Smooth muscle cell (in vitro differentiated cells): ENCODE data around the gene TRAF7. TPM values are rescaled to one million over a fixed set of nuclear protein-coding genes. Genes with fewer than 3 reads are reported as not detected.

Experiments used
- DNase-seq: peaks from one replicate; lab custom pipeline; 2025; ENCODE audit not compliant: unreplicated experiment; lab: John Stamatoyannopoulos, UW
- H2AFZ ChIP-seq: fragments of 200-600 bp; sonication (generic); 2 replicates; pipeline ENCODE4 v1.6.0; 2016; ENCODE audit warnings: antibody characterized with exemption, low read depth, mild to moderate bottlenecking
- H3F3A ChIP-seq: fragments of 200-600 bp; sonication (generic); 2 replicates; pipeline ENCODE4 v1.6.0; 2017; ENCODE audit warnings: antibody characterized with exemption, low read depth
- H3K27ac ChIP-seq: fragments of 200-600 bp; sonication (generic); 2 replicates; pipeline ENCODE4 v1.5.1; 2016; ENCODE audit warnings: low read depth, mild to moderate bottlenecking
- H3K27me3 ChIP-seq: fragments of 200-600 bp; sonication (generic); 2 replicates; pipeline ENCODE4 v1.6.1; 2016; ENCODE audit warnings: low read depth, mild to moderate bottlenecking
- H3K36me3 ChIP-seq: fragments of 200-600 bp; sonication (generic); 2 replicates; pipeline ENCODE4 v1.5.1; 2016; ENCODE audit warnings: low read depth
- H3K4me1 ChIP-seq: fragments of 200-600 bp; sonication (generic); 2 replicates; pipeline ENCODE4 v1.5.1; 2016; ENCODE audit warnings: low read depth
- H3K4me2 ChIP-seq: fragments of 200-600 bp; sonication (generic); 2 replicates; pipeline ENCODE4 v1.6.0; 2016; ENCODE audit warnings: mild to moderate bottlenecking
- H3K4me3 ChIP-seq: fragments of 200-600 bp; sonication (generic); 2 replicates; pipeline ENCODE4 v1.5.1; 2016; ENCODE audit warnings: mild to moderate bottlenecking
- H3K79me2 ChIP-seq: fragments of 200-600 bp; sonication (generic); 2 replicates; pipeline ENCODE4 v1.6.0; 2016; ENCODE audit warnings: low read depth, mild to moderate bottlenecking
- H3K9ac ChIP-seq: fragments of 200-600 bp; sonication (generic); 2 replicates; pipeline ENCODE4 v1.6.0; 2016; ENCODE audit warnings: low read depth
- H3K9me3 ChIP-seq: fragments of 200-600 bp; sonication (generic); replicated peaks from 2 replicates; pipeline ENCODE4 v1.5.1; 2016; ENCODE audit warnings: low read depth
- H4K20me1 ChIP-seq: fragments of 200-600 bp; sonication (generic); 2 replicates; pipeline ENCODE4 v1.6.0; 2016; ENCODE audit warnings: low read depth
- WGBS: methylation state at CpG from one replicate; pipeline ENCODE4 v1.1.7; 2016; ENCODE audit warnings: low lambda C conversion rate; 5-methylcytosine and 5-hydroxymethylcytosine counted together
- polyA plus RNA-seq: library from polyadenylated mRNA; unstranded; fragments of >200 nt; fragmentation: Nextera tagmentation; extraction: Ambion mirVana; gene quantifications from 2 replicates; pipeline ENCODE4 v1.2.1, GENCODE V29; 2016
- total RNA-seq: library from RNA; depleted of rRNA; stranded (reverse); fragments of >200 nt; gene quantifications from 2 replicates; pipeline ENCODE4 v1.2.3, GENCODE V29; 2014
- TF ChIP-seq, protein P1 (sequence below): fragments of 200-600 bp; sonication (generic); IDR thresholded peaks from 2 replicates; pipeline ENCODE4 v1.5.1; 2017; ENCODE audit warnings: borderline replicate concordance, mild to moderate bottlenecking, antibody characterized with exemption; ENCODE audit not compliant: insufficient read depth, poor library complexity, severe bottlenecking

TRAF7 gene
- total and polyA plus RNA-seq, 2 experiments from 2014 or later: 27.5 to 52.6 TPM

- H3K4me3 ChIP-seq: no peak overlapping the region
Observed at GRCh38 chr16:2194166-2194834, 38.7 kb downstream of the TRAF7 start.

DNA sequence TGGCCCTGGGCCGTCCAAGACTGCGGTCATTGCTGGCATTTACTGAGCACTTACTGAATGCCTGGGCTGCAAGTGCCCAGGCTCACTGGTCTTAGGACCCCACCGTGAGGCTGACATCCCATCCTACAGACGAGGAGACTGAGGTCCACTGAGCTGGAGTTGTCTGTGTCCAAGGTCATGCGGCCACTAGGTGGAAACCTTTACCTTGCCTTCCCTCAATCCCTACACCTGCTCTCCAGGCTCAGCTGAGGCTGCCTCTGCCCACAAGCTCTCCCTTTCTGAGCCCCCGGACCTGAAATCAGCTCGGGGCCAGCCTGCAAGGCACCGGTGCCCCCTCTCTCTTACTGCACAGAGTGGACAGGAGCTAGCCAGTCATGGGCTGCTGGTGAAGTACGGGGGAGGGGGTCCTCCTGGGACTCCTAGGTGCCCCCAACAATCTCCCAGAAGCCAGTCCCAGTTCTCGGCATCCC lies 39.3 kb downstream of the TRAF7 start:
- H3F3A ChIP-seq: no peaks in the 10 kb centered on the region
- peak overlapping the region; percentile 88 for H3K4me2 ChIP-seq
- H3K4me1 ChIP-seq: no peaks in the 10 kb centered on the region
- H3K9me3 ChIP-seq: no peaks in the 10 kb centered on the region
- WGBS: 22% methylated on average over 10 of the region's 10 CpGs
- no peak overlapping the region for H2AFZ ChIP-seq
- H3K36me3 ChIP-seq: no peaks in the 10 kb centered on the region
- peak overlapping the region; percentile 46 for H3K4me3 ChIP-seq
- no peak overlapping the region for H3K27ac ChIP-seq
- H3K27me3 ChIP-seq: peaks cover 43% of the 10 kb centered on the region
- H3K9ac ChIP-seq: no peak overlapping the region
- DNase-seq: no peak
- TF ChIP-seq, protein P1, sequence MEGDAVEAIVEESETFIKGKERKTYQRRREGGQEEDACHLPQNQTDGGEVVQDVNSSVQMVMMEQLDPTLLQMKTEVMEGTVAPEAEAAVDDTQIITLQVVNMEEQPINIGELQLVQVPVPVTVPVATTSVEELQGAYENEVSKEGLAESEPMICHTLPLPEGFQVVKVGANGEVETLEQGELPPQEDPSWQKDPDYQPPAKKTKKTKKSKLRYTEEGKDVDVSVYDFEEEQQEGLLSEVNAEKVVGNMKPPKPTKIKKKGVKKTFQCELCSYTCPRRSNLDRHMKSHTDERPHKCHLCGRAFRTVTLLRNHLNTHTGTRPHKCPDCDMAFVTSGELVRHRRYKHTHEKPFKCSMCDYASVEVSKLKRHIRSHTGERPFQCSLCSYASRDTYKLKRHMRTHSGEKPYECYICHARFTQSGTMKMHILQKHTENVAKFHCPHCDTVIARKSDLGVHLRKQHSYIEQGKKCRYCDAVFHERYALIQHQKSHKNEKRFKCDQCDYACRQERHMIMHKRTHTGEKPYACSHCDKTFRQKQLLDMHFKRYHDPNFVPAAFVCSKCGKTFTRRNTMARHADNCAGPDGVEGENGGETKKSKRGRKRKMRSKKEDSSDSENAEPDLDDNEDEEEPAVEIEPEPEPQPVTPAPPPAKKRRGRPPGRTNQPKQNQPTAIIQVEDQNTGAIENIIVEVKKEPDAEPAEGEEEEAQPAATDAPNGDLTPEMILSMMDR: peak; percentile 34
- no peaks in the 10 kb centered on the region for H4K20me1 ChIP-seq
- no peaks in the 10 kb centered on the region for H3K79me2 ChIP-seq

More at GRCh38 chr16:2194166-2194834, 38.7 kb downstream of the TRAF7 start:
- no peak overlapping the region for H2AFZ ChIP-seq
- WGBS: 78% methylated on average over 16 of the region's 16 CpGs
- H3K79me2 ChIP-seq: no peaks in the 10 kb centered on the region
- no peak for DNase-seq
- TF ChIP-seq, protein P1: no peak
- H3K4me2 ChIP-seq: no peak overlapping the region
- no peaks in the 10 kb centered on the region for H3K9me3 ChIP-seq
- no peak overlapping the region for H3K27ac ChIP-seq
- no peaks in the 10 kb centered on the region for H3F3A ChIP-seq
- H4K20me1 ChIP-seq: no peaks in the 10 kb centered on the region
- H3K27me3 ChIP-seq: peaks cover 43% of the 10 kb centered on the region
- H3K36me3 ChIP-seq: no peaks in the 10 kb centered on the region
- no peak overlapping the region for H3K9ac ChIP-seq
- no peaks in the 10 kb centered on the region for H3K4me1 ChIP-seq

- Histone ChIP-seq H3K9me3 (no peaks in the 10 kb centered on the region), H4K20me1 (no peaks in the 10 kb centered on the region), H3F3A (no peaks in the 10 kb centered on the region), H3K36me3 (no peaks in the 10 kb centered on the region), H3K27ac (no peak overlapping the region), H3K27me3 (peaks cover 43% of the 10 kb centered on the region), H3K79me2 (no peaks in the 10 kb centered on the region), H3K4me3 (peak overlapping the region; percentile 46), H3K9ac (no peak overlapping the region), H3K4me1 (no peaks in the 10 kb centered on the region), H3K4me2 (peak overlapping the region; percentile 88), H2AFZ (no peak overlapping the region)
- 7% methylated on average over 45 of the region's 49 CpGs for WGBS
- DNase-seq: no peak
- TF ChIP-seq, protein P1: no peak
Observed at GRCh38 chr16:2195322-2196161, 40.0 kb downstream of the TRAF7 start.
